NCI-H748 treated with DMSO at 0.1 percent for 48 hours (cell line): ENCODE data around the gene SORBS1.
"Not testable (repeated sequence)": the region's sequence is repeated elsewhere in the genome, so short reads cannot be mapped to it uniquely, and the experiment has no call there.

Experiments used
- DNase-seq: peaks from one replicate; lab custom pipeline; 2025; lab: John Stamatoyannopoulos, UW

Gene SORBS1

DNA sequence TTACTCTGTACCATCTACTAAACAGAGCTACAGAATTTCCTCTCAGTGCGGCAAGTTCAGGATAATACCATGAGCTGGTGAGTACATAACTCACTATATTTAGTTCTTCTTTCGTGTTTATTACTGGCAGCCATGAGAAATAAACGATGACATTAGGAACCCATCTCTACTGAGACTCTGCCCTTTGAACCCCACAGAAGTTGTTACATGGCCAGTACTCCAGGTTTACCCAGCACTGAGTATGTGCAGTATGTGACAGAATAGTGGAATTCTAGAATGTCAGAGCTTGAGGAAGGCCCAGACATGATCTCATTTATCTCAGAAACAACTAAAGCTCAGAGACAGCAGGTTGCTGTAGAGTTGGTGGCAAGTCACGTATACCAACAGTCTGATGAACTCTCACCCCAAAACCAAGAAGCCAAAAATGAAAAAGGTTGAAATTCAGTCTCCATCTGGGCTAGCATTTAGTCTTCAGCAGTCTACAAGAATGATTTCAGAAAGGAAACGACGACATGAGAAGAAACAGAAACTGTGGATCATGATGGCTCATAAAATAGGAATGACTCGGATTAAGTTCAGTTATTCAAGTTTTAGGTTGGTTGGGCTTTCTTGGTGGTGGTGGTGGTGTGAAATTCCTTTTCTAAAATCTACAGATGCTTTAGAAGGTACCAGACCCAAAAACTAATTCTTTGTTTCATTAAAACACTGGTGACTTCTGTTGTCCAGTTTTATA lies 78.5 kb downstream of the SORBS1 start:
- no peak for DNase-seq

GRCh38 chr10:95480901-95481491 lies 80.2 kb downstream of the SORBS1 start:
- DNase-seq = no peak

DNA sequence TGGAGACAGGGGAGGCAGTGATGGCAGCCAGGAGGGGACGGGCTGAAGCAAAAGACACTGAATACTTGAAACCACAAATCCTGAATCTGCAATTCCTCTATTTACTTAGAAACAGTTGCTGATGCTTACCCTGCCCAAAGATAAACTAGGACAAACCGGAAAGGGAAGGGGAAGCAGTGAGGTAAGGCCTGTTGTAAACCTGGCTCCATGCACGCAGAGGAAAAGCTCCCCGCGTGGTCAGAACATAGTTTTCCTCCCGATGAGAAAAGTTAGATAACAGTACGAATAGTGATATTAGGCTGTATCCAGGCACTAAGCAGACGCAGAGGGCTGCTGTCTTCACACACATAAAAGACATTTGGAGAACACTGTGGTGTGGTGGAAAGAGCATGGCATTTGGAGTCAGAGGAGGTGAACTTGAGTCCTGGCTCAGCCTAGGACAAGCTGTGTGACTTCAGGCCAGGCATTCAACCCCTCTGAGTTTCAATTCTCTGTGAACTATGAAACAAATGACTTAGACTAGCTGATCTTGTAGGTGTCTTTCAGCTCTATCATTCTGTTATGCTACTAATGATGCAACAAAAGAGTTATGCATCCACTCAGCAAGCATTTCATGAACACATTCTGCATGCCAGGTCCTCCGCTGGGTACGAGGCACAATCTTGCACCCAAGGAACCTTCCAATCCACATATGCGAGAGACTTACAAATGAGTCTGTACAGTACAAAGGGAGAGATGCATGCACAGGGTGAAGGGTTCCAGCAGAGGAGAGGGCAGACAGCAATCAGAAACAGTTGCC lies 80.9 kb downstream of the SORBS1 start:
- DNase-seq = no peak

DNA sequence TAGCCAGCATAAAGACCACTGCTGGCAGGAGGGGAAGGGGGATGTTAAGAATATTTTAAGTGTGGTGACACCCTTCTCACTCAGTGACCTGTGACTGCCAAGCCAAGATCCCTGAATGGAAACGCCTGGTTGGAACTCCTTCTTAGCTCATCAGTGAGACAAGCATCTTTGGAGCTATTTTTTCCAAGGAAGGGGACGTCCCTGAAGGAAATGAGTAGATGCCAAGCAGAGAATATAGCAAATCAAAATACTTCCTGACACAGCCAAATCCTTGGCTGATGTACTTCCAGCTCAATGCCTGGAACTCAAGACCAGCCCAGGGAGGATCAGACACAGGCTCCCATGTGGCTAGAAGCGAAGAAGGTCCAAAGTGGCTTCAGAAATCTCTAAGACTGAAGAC lies 82.2 kb downstream of the SORBS1 start:
- no peak for DNase-seq

GRCh38 chr10:95478185-95478584 lies 83.0 kb downstream of the SORBS1 start:
- no peak for DNase-seq

DNA sequence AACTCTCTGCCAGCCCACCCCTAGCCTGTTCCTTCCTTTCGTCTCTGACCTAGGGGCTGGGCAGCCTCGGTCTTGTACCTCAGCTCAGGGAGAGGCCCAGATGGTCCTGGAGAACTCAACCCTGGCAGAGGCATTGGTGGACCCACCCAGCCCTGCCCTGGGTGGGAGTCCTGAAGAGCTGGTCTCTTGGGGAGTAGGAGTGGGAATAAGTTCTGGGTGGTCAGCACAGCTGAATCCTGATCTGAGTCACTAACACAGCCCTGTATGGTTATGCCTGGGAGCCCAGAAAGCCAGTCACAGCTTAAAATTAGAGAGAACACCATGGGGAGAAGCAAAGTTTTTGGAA lies 84.0 kb downstream of the SORBS1 start:
- no peak for DNase-seq

DNA sequence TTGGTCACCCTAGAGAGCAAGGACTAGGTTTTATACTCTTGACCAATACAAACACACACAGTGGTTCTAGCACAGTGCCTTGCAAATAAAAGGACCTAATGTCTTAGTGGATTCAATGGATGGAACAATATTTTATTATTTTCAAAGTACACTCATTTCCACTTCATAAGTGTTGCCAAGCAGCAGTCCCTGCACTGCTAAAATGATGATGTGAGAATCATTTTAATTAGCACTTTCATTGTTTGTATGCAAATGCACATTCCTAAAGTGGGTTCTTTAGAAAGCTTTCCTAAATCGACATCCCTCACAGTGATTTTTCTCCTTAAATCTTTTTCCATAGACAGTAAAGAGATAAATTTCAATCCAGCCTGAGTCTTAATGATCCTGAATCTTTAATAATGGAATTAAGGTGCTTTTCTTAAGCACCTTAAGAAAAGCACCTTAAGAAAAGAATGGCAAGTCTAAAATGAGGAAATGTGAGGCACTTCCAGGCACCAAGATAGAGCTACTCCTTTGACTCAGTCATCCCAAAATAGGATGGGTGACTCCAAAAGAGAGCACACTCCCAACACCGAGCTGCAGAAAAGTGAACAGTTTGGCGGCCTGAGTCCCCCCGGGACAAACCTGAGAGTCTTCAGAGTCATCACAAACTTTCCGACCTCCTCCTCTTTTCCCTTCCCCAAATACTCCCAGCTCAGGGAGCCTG lies 84.5 kb downstream of the SORBS1 start:
- no peak for DNase-seq

GRCh38 chr10:95475827-95476468 lies 85.2 kb downstream of the SORBS1 start:
- no peak for DNase-seq

DNA sequence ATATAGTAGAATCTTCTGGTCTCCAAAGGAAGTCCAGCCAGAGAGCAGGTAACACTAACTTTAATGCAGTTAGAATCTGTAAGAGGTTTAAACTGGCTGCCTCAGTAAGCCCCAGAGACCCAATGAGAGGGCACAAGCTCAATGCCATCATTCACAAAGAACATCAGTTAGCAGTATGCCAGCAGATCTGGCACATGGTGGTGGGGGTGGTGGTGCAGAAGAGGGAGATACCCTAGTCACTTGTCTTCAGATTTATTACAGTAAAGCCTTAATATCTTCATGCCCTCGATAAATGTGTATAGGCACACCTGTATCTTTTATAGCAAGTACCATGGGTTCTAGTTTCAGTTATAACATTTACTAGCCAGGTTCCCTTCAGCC lies 86.2 kb downstream of the SORBS1 start:
- DNase-seq = no peak

GRCh38 chr10:95474228-95475002 lies 86.8 kb downstream of the SORBS1 start:
- peak; percentile 36 for DNase-seq

GRCh38 chr10:95472304-95473088 lies 88.7 kb downstream of the SORBS1 start:
- DNase-seq = no peak

DNA sequence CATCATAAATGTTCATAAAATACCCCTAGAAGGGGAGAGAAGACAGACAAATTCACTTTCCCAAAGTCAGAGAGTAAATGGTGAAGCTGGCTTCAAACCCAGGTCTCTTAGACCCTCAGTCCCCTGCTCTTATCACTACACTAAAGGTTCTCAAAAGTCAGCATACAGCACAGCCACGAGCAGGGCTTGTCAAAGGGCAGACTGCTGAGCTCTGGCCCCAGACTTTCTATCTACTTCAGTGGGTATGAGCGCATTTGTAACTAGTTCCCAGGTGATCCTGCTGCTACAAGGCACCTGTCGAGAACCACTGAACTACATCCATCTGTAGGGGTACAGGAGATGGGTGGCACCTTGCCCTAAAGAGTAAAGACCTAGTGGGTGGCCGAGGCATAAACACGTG lies 91.5 kb downstream of the SORBS1 start:
- no peak for DNase-seq

- no peak for DNase-seq
Observed at GRCh38 chr10:95469251-95469650, 91.9 kb downstream of the SORBS1 start.

GRCh38 chr10:95467642-95468041 lies 93.5 kb downstream of the SORBS1 start:
- not testable (repeated sequence) for DNase-seq

DNA sequence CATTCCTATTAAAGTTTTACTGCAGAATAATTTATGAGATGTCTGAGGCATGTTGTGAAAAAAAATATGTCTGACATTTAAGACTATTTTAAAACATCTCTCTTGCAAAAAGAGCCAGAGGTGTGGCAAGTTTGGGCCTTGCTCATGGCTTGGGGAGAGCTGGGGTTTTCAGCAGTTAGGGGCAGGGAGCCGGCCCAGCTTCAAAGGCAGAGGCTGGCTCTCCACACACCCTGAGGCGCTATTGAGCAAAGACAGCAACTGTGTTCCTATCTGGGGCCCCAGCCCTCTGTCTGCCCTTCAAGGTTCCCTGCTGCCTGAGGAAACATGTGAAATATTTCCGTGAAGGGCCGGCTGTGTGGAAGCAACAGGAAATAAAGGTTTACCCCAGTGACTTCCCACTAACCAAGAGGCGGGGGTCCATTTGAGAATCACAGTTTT lies 94.0 kb downstream of the SORBS1 start:
- DNase-seq = no peak

DNA sequence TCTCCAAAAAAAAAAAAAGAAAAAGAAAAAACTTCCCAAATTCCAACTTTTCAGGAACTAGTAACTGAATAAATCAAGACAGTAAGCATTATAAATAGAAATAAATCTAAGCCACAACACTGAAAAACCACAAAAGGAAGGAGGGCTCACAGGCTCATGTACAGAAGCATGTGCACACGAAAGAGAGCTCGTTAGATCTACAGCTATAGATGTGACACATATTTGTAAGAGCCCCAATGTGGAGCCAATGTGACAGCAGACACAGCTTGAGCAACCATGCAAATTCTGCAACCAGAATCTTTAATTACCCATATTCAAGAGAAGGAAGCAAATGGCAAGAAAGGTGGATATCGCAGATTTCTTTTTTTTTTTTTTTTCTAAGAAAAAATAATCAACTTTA lies 94.7 kb downstream of the SORBS1 start:
- DNase-seq = no peak

GRCh38 chr10:95464280-95464679 lies 96.9 kb downstream of the SORBS1 start:
- DNase-seq = peak; percentile 19

- no peak for DNase-seq
Observed at GRCh38 chr10:95462740-95463667, 98.2 kb downstream of the SORBS1 start.

- no peak for DNase-seq
Observed at GRCh38 chr10:95461611-95462010, 99.6 kb downstream of the SORBS1 start.
